ENCODE results near the gene SLC15A1. TPM values are rescaled to one million over a fixed set of nuclear protein-coding genes. Genes with fewer than 3 reads are reported as not detected.

The SLC15A1 gene
- total RNA-seq, 1 experiment from 2014 or later = 2.6 TPM

- Histone ChIP-seq H3K4me1 (ENCODE audit: control insufficient read depth in 1 of 2, insufficient read depth in 2 of 2, low read length in 2 of 2) (peaks cover 15 to 36% of the 10 kb centered on the region in 2 experiments), H3K36me3 (ENCODE audit: control insufficient read depth in 1 of 2, insufficient read depth in 2 of 2, low read length in 2 of 2) (no peaks in the 10 kb centered on the region), H4K20me1 (ENCODE audit: insufficient read depth) (no peaks in the 10 kb centered on the region), H3K27me3 (ENCODE audit: insufficient read depth, low read length) (no peaks in the 10 kb centered on the region), H3K9ac (ENCODE audit: low read length) (no peak overlapping the region), H2AFZ (ENCODE audit: low read depth, low read length, poor library complexity, severe bottlenecking) (no peak overlapping the region), H3K9me2 (ENCODE audit: insufficient read depth) (no peaks in the 10 kb centered on the region), H3K4me3 (replicated peaks in 1 of 2; ENCODE audit: low read depth in 1 of 2, low read length in 2 of 2) (no peak overlapping the region), H3K9me3 (ENCODE audit: control insufficient read depth in 1 of 2, insufficient read depth in 1 of 2, low read depth in 1 of 2, low read length in 2 of 2) (no peaks in the 10 kb centered on the region), H3K4me2 (ENCODE audit: low read length) (no peak overlapping the region), H3K79me2 (ENCODE audit: insufficient read depth, low read length) (no peaks in the 10 kb centered on the region), H3K27ac (ENCODE audit: low read depth, low read length) (no peak overlapping the region)
- ChIA-PET CTCF (no interaction called here), POLR2A (no interaction called here), RAD21 (ENCODE audit: low non-redundant PET in 1 of 2, low total read pairs in 2 of 2, uncharacterized antibody in 2 of 2, unreplicated experiment in 2 of 2) (no interaction called here)
- ATAC-seq (no peak), DNase-seq (ENCODE audit: low read depth, low spot score) (no peak)
- intact Hi-C loops (cut with micrococcal nuclease) = no loop called here
- TF ChIP-seq YY1 (IDR thresholded peaks at IDR 0.05; ENCODE audit: extremely low read depth, insufficient replicate concordance, low read depth, low read length) = no peak
- TF ChIP-seq MAX (IDR thresholded peaks at IDR 0.05) = no peak
- no peak for TF ChIP-seq REST (IDR thresholded peaks at IDR 0.05; ENCODE audit: low read depth)
- TF ChIP-seq EZH2 (IDR thresholded peaks at IDR 0.05) = no peak
- no peak for TF ChIP-seq SIN3A (IDR thresholded peaks at IDR 0.05; ENCODE audit: low read depth)
- TF ChIP-seq, protein P1, sequence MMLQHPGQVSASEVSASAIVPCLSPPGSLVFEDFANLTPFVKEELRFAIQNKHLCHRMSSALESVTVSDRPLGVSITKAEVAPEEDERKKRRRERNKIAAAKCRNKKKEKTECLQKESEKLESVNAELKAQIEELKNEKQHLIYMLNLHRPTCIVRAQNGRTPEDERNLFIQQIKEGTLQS (IDR thresholded peaks at IDR 0.05) = no peak
- TF ChIP-seq EZH2phosphoT487 (IDR thresholded peaks at IDR 0.05; ENCODE audit: borderline replicate concordance) = no peak
- TF ChIP-seq, protein P2, sequence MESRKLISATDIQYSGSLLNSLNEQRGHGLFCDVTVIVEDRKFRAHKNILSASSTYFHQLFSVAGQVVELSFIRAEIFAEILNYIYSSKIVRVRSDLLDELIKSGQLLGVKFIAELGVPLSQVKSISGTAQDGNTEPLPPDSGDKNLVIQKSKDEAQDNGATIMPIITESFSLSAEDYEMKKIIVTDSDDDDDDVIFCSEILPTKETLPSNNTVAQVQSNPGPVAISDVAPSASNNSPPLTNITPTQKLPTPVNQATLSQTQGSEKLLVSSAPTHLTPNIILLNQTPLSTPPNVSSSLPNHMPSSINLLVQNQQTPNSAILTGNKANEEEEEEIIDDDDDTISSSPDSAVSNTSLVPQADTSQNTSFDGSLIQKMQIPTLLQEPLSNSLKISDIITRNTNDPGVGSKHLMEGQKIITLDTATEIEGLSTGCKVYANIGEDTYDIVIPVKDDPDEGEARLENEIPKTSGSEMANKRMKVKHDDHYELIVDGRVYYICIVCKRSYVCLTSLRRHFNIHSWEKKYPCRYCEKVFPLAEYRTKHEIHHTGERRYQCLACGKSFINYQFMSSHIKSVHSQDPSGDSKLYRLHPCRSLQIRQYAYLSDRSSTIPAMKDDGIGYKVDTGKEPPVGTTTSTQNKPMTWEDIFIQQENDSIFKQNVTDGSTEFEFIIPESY (IDR thresholded peaks at IDR 0.05; ENCODE audit: extremely low read depth, insufficient replicate concordance, low read length) = no peak
- TF ChIP-seq RAD21 (IDR thresholded peaks at IDR 0.05; ENCODE audit: low read depth) = no peak
- no peak for TF ChIP-seq EGR1 (IDR thresholded peaks at IDR 0.05; ENCODE audit: low read depth)
- no peak for TF ChIP-seq ZNF274 (IDR thresholded peaks at IDR 0.05; ENCODE audit: low read depth, low read length)
- TF ChIP-seq CBX3 (IDR thresholded peaks at IDR 0.05; ENCODE audit: low read depth) = no peak
- no peak for TF ChIP-seq POLR2AphosphoS5 (IDR thresholded peaks at IDR 0.05; ENCODE audit: low read depth, low read length)
- TF ChIP-seq CTCF (IDR thresholded peaks at IDR 0.05 in 2 of 3, conservative IDR thresholded peaks at IDR 0.05 in 1 of 3; ENCODE audit: borderline replicate concordance in 1 of 3, insufficient read depth in 1 of 3, low read depth in 2 of 3, low read length in 2 of 3) = no peak
- TF ChIP-seq SP1 (IDR thresholded peaks at IDR 0.05; ENCODE audit: low read depth) = no peak
- no peak for TF ChIP-seq JUND (IDR thresholded peaks at IDR 0.05)
- TF ChIP-seq ELF1 (IDR thresholded peaks at IDR 0.05; ENCODE audit: borderline replicate concordance, low read depth) = no peak
- no peak for TF ChIP-seq TCF7L2 (IDR thresholded peaks at IDR 0.05; ENCODE audit: borderline replicate concordance, extremely low read depth, insufficient read depth, insufficient read length)
- no peak for TF ChIP-seq ZFX (IDR thresholded peaks at IDR 0.05)
- no TSS peak for BruUV-seq (replicated peaks)
These were observed 27.2 kb upstream of the SLC15A1 start for GRCh38 chr13:98779695-98780094.

Measured in HCT116 (cell line).